IMR-90 (cell line): ENCODE results near the gene UBE3A.

Experiments
- BHLHE40 ChIP-seq: fragments of 150-350 bp; IDR thresholded peaks from 2 replicates; pipeline ENCODE4 v1.6.1; 2016; ENCODE audit warnings: mild to moderate bottlenecking, low read depth, low read length
- CEBPB ChIP-seq: IDR thresholded peaks from 2 replicates; pipeline ENCODE4 v1.6.1; 2012; ENCODE audit warnings: low read depth, low read length, improper control_type of control experiment
- CTCF ChIP-seq: conservative IDR thresholded peaks from 2 replicates; pipeline ENCODE4 v1.5.1; 2012; ENCODE audit warnings: mild to moderate bottlenecking, low read depth, low read length, improper control_type of control experiment
- NFE2L2 ChIP-seq: fragments of 150-350 bp; IDR thresholded peaks from 2 replicates; pipeline ENCODE4 v1.6.1; 2016; ENCODE audit warnings: low read depth, mild to moderate bottlenecking, low read length
- POLR2A ChIP-seq: IDR thresholded peaks from 2 replicates; pipeline ENCODE4 v1.6.1; 2012; ENCODE audit warnings: mild to moderate bottlenecking, low read depth, low read length
- RAD21 ChIP-seq: IDR thresholded peaks from 2 replicates; pipeline ENCODE4 v1.6.1; 2012; ENCODE audit warnings: low read length, improper control_type of control experiment
- RFX5 ChIP-seq: IDR thresholded peaks from 2 replicates; pipeline ENCODE4 v1.8.0; 2012; ENCODE audit warnings: low read depth, mild to moderate bottlenecking, low read length, moderate library complexity
- SMC3 ChIP-seq: fragments of 150-350 bp; IDR thresholded peaks from 2 replicates; pipeline ENCODE4 v1.6.1; 2016; ENCODE audit warnings: low read depth, mild to moderate bottlenecking, antibody characterized with exemption, low read length, moderate library complexity
- TF ChIP-seq, protein P1 (sequence below): fragments of 150-350 bp; IDR thresholded peaks from 2 replicates; pipeline ENCODE4 v1.6.1; 2017; ENCODE audit warnings: mild to moderate bottlenecking, antibody characterized with exemption, low read length, low read depth

DNA sequence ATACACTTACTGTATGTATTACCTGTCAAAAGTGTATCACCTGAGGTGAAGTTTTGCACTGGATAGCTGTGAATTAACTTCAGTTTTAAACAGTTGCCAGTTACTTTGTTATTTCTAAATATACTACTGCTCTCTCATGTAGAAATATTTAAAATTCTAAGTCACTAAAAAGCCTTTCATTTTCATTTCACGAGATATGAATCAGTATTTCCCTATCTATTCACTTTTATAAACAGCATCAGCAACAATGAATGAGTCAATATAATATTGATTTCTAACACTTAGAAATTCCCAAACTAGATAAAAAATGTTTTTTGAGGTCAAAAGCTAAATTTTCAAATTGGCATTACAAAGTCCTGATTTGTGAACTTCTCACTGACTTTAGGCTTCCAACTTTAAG is 32.6 kb downstream of the UBE3A start:
- TF ChIP-seq SMC3 (no peak), BHLHE40 (no peak), CEBPB (no peak), CTCF (no peak), RAD21 (no peak), NFE2L2 (no peak), RFX5 (no peak), POLR2A (no peak)
- TF ChIP-seq, protein P1, sequence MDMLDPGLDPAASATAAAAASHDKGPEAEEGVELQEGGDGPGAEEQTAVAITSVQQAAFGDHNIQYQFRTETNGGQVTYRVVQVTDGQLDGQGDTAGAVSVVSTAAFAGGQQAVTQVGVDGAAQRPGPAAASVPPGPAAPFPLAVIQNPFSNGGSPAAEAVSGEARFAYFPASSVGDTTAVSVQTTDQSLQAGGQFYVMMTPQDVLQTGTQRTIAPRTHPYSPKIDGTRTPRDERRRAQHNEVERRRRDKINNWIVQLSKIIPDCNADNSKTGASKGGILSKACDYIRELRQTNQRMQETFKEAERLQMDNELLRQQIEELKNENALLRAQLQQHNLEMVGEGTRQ, result no peak
